Omental fat pad (tissue), 4 donors: ENCODE results near the gene GSG1L2. TPM values are rescaled to one million over a fixed set of nuclear protein-coding genes. Genes with fewer than 3 reads are reported as not detected.
A peak's percentile ranks its signal among the peaks of the same experiment; 100 is the strongest.

ENCODE experiments used
- ATAC-seq: fragments of 150-250 bp; one replicate; pipeline ENCODE4 v1.9.1; 2016; ENCODE audit warnings: mild to moderate bottlenecking, moderate library complexity; ENCODE audit not compliant: low FRiP score
- DNase-seq: peaks from one replicate; pipeline ENCODE4 v3.0.0-alpha.2; 2019; ENCODE audit warnings: low spot score
- CTCF ChIP-seq, 3 donors: fragments of 450-650 bp; IDR thresholded peaks; one replicate each; pipeline ENCODE4 v1.5.1; 2016 to 2017; ENCODE audit warnings: antibody characterized with exemption in 3 of 3, mild to moderate bottlenecking in 3 of 3, moderate library complexity in 2 of 3
- total RNA-seq, 4 donors: library from RNA; depleted of rRNA; stranded (reverse); fragments of >200 nt; gene quantifications; one replicate each; pipeline ENCODE4 v1.1.0, GENCODE V29; 2016

Gene GSG1L2
- total RNA-seq, 4 donors from 2014 or later = not detected

- no peak for TF ChIP-seq CTCF (IDR thresholded peaks at IDR 0.05)
- ATAC-seq (peak; percentile 71), DNase-seq (no peak)
Observed at GRCh38 chr17:9828296-9829295, 6.7 kb upstream of the GSG1L2 start.

- ATAC-seq = no peak
- DNase-seq = no peak
Observed at GRCh38 chr17:9825641-9826150, 3.8 kb upstream of the GSG1L2 start, which contains the start of gene GLP2R. Gene GLP2R, plus strand, starts transcription at chr17:9825924. Its CDS starts 140 bp downstream, at chr17:9826064.

GRCh38 chr17:9824797-9825338, 3.0 kb upstream of the GSG1L2 start:
- ATAC-seq = no peak
- TF ChIP-seq CTCF (IDR thresholded peaks at IDR 0.05) = no peak
- no peak for DNase-seq

More at GRCh38 chr17:9825641-9826150, 3.8 kb upstream of the GSG1L2 start, which contains the start of gene GLP2R:
- no peak for TF ChIP-seq CTCF (IDR thresholded peaks at IDR 0.05)

- no peak for TF ChIP-seq CTCF (IDR thresholded peaks at IDR 0.05)
- DNase-seq (no peak), ATAC-seq (no peak)
Observed at GRCh38 chr17:9824094-9824493, 2.2 kb upstream of the GSG1L2 start.

GRCh38 chr17:9820448-9820847, 1.4 kb downstream of the GSG1L2 start:
- ATAC-seq (no peak), DNase-seq (no peak)
- TF ChIP-seq CTCF (IDR thresholded peaks at IDR 0.05) = no peak

- no peak for ATAC-seq
- DNase-seq = no peak
- no peak for TF ChIP-seq CTCF (IDR thresholded peaks at IDR 0.05)
Observed at GRCh38 chr17:9818760-9819159, 3.1 kb downstream of the GSG1L2 start.
